ENCODE measurements around the gene TMEM232. TPM values are rescaled to one million over a fixed set of nuclear protein-coding genes. Genes with fewer than 3 reads are reported as not detected.

The TMEM232 gene
- total and polyA plus RNA-seq, 2 experiments from 2014 or later = 1.3 to 1.9 TPM

- TF ChIP-seq ZNF462 (CRISPR knock-in tag; IDR thresholded peaks at IDR 0.05) (no peak), CREB1 (CRISPR knock-in tag; IDR thresholded peaks at IDR 0.05; ENCODE audit: low read depth) (no peak), POLR2AphosphoS5 (IDR thresholded peaks at IDR 0.05; ENCODE audit: low read depth) (no peak), ETS1 (IDR thresholded peaks at IDR 0.05) (no peak), ZNF114 (CRISPR knock-in tag; IDR thresholded peaks at IDR 0.05) (no peak), ZNF331 (CRISPR knock-in tag; IDR thresholded peaks at IDR 0.05; ENCODE audit: low read depth) (no peak), EZH2 (IDR thresholded peaks at IDR 0.05; ENCODE audit: low read depth, unreplicated experiment) (no peak)
Observed at GRCh38 chr5:110409571-110409970, 316.9 kb downstream of the TMEM232 start (continued).

DNA sequence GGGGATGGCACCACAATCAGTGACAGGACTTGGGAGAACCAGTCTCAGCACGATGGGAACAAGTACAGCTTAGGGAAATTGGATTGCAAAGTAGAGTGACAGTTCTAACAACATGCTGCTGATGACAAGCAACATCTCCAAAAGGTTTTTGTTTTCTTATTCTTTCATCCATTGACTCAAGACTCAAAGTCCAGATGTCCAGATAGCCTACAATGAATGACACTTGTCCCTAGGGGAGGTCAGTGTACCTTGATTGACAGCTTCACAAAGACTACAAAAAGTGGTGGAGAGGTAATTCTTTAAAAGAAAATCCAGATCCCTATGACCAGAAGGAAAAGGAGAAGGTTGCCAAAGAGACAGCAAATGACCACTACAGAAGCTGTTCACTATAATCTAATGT lies 323.9 kb downstream of the TMEM232 start:
- Histone ChIP-seq H4K20me1 (replicated peaks; ENCODE audit: insufficient read depth) (no peaks in the 10 kb centered on the region), H2AFZ (no peak overlapping the region), H3K4me2 (no peak overlapping the region), H3K9me2 (ENCODE audit: insufficient read depth) (no peaks in the 10 kb centered on the region), H3K36me3 (ENCODE audit: insufficient read depth) (no peaks in the 10 kb centered on the region), H3K4me1 (ENCODE audit: insufficient read depth) (no peaks in the 10 kb centered on the region), H3K27ac (ENCODE audit: low read depth) (no peak overlapping the region), H3K79me2 (replicated peaks; ENCODE audit: insufficient read depth) (no peaks in the 10 kb centered on the region), H3K4me3 (no peak overlapping the region), H3F3A (replicated peaks; ENCODE audit: low read depth) (no peaks in the 10 kb centered on the region), H3K27me3 (ENCODE audit: insufficient read depth) (no peaks in the 10 kb centered on the region)
- Mint-ChIP-seq H3K4me3 (no peak overlapping the region), H3K9me3 (no peaks in the 10 kb centered on the region), H3K27ac (no peak overlapping the region), H3K36me3 (ENCODE audit: low read depth) (no peaks in the 10 kb centered on the region), H3K4me1 (no peaks in the 10 kb centered on the region), H3K27me3 (ENCODE audit: insufficient read depth, low read depth, poor library complexity) (no peaks in the 10 kb centered on the region)
- ATAC-seq = no peak
- no peak for DNase-seq (ENCODE audit: low spot score)
- TF ChIP-seq, protein P1, sequence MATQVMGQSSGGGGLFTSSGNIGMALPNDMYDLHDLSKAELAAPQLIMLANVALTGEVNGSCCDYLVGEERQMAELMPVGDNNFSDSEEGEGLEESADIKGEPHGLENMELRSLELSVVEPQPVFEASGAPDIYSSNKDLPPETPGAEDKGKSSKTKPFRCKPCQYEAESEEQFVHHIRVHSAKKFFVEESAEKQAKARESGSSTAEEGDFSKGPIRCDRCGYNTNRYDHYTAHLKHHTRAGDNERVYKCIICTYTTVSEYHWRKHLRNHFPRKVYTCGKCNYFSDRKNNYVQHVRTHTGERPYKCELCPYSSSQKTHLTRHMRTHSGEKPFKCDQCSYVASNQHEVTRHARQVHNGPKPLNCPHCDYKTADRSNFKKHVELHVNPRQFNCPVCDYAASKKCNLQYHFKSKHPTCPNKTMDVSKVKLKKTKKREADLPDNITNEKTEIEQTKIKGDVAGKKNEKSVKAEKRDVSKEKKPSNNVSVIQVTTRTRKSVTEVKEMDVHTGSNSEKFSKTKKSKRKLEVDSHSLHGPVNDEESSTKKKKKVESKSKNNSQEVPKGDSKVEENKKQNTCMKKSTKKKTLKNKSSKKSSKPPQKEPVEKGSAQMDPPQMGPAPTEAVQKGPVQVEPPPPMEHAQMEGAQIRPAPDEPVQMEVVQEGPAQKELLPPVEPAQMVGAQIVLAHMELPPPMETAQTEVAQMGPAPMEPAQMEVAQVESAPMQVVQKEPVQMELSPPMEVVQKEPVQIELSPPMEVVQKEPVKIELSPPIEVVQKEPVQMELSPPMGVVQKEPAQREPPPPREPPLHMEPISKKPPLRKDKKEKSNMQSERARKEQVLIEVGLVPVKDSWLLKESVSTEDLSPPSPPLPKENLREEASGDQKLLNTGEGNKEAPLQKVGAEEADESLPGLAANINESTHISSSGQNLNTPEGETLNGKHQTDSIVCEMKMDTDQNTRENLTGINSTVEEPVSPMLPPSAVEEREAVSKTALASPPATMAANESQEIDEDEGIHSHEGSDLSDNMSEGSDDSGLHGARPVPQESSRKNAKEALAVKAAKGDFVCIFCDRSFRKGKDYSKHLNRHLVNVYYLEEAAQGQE (IDR thresholded peaks at IDR 0.05; ENCODE audit: unreplicated experiment) = no peak
- no peak for TF ChIP-seq ZNF331 (CRISPR knock-in tag; IDR thresholded peaks at IDR 0.05; ENCODE audit: low read depth)
- no peak for TF ChIP-seq CREB1 (CRISPR knock-in tag; IDR thresholded peaks at IDR 0.05; ENCODE audit: low read depth)
- no peak for TF ChIP-seq NANOG (IDR thresholded peaks at IDR 0.05; ENCODE audit: borderline replicate concordance)
- TF ChIP-seq ETS1 (IDR thresholded peaks at IDR 0.05) = no peak
- TF ChIP-seq ZNF114 (CRISPR knock-in tag; IDR thresholded peaks at IDR 0.05) = no peak
